GM18507 (cell line): Measurements from ENCODE around the gene RPS10.

ENCODE experiments used
- DNase-seq: peaks from one replicate; pipeline ENCODE4 v3.0.0; 2011; ENCODE audit warnings: low read depth; ENCODE audit not compliant: insufficient read length; ENCODE audit errors: extremely low spot score
- FAIRE-seq: peaks from 2 replicates; lab custom pipeline; 2011; peaks lifted over from hg19 to GRCh38; lab: Jason Lieb, UNC

Gene RPS10

GRCh38 chr6:34455831-34456230, 30.0 kb upstream of the RPS10 start:
- DNase-seq: no peak
- no peak for FAIRE-seq

GRCh38 chr6:34451192-34451591, 25.3 kb upstream of the RPS10 start:
- FAIRE-seq (no peak), DNase-seq (no peak)

- FAIRE-seq: no peak
- no peak for DNase-seq
Observed at GRCh38 chr6:34447910-34448309, 22.0 kb upstream of the RPS10 start.

GRCh38 chr6:34447386-34447785, 21.5 kb upstream of the RPS10 start:
- FAIRE-seq (no peak), DNase-seq (no peak)

- no peak for FAIRE-seq
- DNase-seq: no peak
Observed at GRCh38 chr6:34445313-34445860, 19.5 kb upstream of the RPS10 start.

- FAIRE-seq (no peak), DNase-seq (no peak)
Observed at GRCh38 chr6:34441526-34441925, 15.7 kb upstream of the RPS10 start.

GRCh38 chr6:34439442-34439841, 13.6 kb upstream of the RPS10 start:
- no peak for DNase-seq
- FAIRE-seq: no peak

GRCh38 chr6:34438705-34439104, 12.8 kb upstream of the RPS10 start:
- DNase-seq (no peak), FAIRE-seq (no peak)

- DNase-seq (no peak), FAIRE-seq (no peak)
Observed at GRCh38 chr6:34437644-34437970, 11.7 kb upstream of the RPS10 start.

- no peak for FAIRE-seq
Observed at GRCh38 chr6:34436803-34437643, 11.2 kb upstream of the RPS10 start.

GRCh38 chr6:34435916-34436315, 10.0 kb upstream of the RPS10 start:
- FAIRE-seq: no peak

More at GRCh38 chr6:34436803-34437643, 11.2 kb upstream of the RPS10 start:
- DNase-seq: no peak

GRCh38 chr6:34425132-34425497, 754 bp downstream of the RPS10 start:
- DNase-seq (no peak), FAIRE-seq (no peak)

More at GRCh38 chr6:34435916-34436315, 10.0 kb upstream of the RPS10 start:
- DNase-seq: no peak

- no peak for DNase-seq
- no peak for FAIRE-seq
Observed at GRCh38 chr6:34424200-34425131, 1.4 kb downstream of the RPS10 start.

- no peak for FAIRE-seq
- no peak for DNase-seq
Observed at GRCh38 chr6:34423254-34423653, 2.6 kb downstream of the RPS10 start.

GRCh38 chr6:34418367-34418766, 7.5 kb downstream of the RPS10 start:
- DNase-seq (no peak), FAIRE-seq (no peak)

- no peak for FAIRE-seq
- DNase-seq: no peak
Observed at GRCh38 chr6:34416877-34417371, 8.9 kb downstream of the RPS10 start.

GRCh38 chr6:34414999-34415858, 10.6 kb downstream of the RPS10 start:
- no peak for DNase-seq
- no peak for FAIRE-seq

- FAIRE-seq (no peak), DNase-seq (no peak)
Observed at GRCh38 chr6:34412643-34413214, 13.1 kb downstream of the RPS10 start.

- DNase-seq (no peak), FAIRE-seq (no peak)
Observed at GRCh38 chr6:34412016-34412415, 13.9 kb downstream of the RPS10 start.
